ENCODE results near the gene MYH11. TPM values are rescaled to one million over a fixed set of nuclear protein-coding genes. Genes with fewer than 3 reads are reported as not detected.
"Not testable (repeated sequence)": the region's sequence is repeated elsewhere in the genome, so short reads cannot be mapped to it uniquely, and the experiment has no call there.

The MYH11 gene
- total RNA-seq, 4 donors from 2014 or later = 13.7 to 139 (median 39.0) TPM

- no peak overlapping the region for H3K4me3 ChIP-seq (ENCODE audit: low read depth, poor library complexity, severe bottlenecking)
- no peak for TF ChIP-seq POLR2A (IDR thresholded peaks at IDR 0.05)
- no peak for TF ChIP-seq CTCF (IDR thresholded peaks at IDR 0.05)
- intact Hi-C loops (cut with DNase I; ENCODE audit: low total_unique reads) = no loop called here
- no peak for DNase-seq (ENCODE audit: low spot score in 2 of 2)
- 79 to 81% methylated on average over 4 of the region's 4 CpGs for WGBS, 2 donors
Measured at GRCh38 chr16:15846510-15846909, 10.3 kb downstream of the MYH11 start.

GRCh38 chr16:15843635-15844279 lies 13.1 kb downstream of the MYH11 start:
- WGBS, 2 donors = 85 to 88% methylated on average over 10 of the region's 10 CpGs
- no peak for TF ChIP-seq POLR2A (IDR thresholded peaks at IDR 0.05)
- TF ChIP-seq CTCF (IDR thresholded peaks at IDR 0.05) = no peak
- intact Hi-C loops (cut with DNase I; ENCODE audit: low total_unique reads) = no loop called here
- no peak overlapping the region for H3K4me3 ChIP-seq (ENCODE audit: low read depth, poor library complexity, severe bottlenecking)
- DNase-seq (ENCODE audit: low spot score in 2 of 2) = no peak

- H3K4me3 ChIP-seq (ENCODE audit: low read depth, poor library complexity, severe bottlenecking); intact Hi-C loops (cut with DNase I; ENCODE audit: low total_unique reads); DNase-seq (ENCODE audit: low spot score in 2 of 2): not testable (repeated sequence)
- WGBS, 2 donors = 89 to 91% methylated on average over 8 of the region's 8 CpGs
Measured at GRCh38 chr16:15839204-15839603, 17.6 kb downstream of the MYH11 start.

- WGBS, 2 donors = 94 to 95% methylated on average over 11 of the region's 11 CpGs
- no peak for DNase-seq (ENCODE audit: low spot score in 2 of 2)
- no peak overlapping the region for H3K4me3 ChIP-seq (ENCODE audit: low read depth, poor library complexity, severe bottlenecking)
- TF ChIP-seq CTCF (IDR thresholded peaks at IDR 0.05) (no peak), POLR2A (IDR thresholded peaks at IDR 0.05) (no peak)
- intact Hi-C loops (cut with DNase I; ENCODE audit: low total_unique reads) = no loop called here
Measured at GRCh38 chr16:15837761-15838160, 19.1 kb downstream of the MYH11 start.

GRCh38 chr16:15836965-15837611 lies 19.7 kb downstream of the MYH11 start:
- no peak overlapping the region for H3K4me3 ChIP-seq (ENCODE audit: low read depth, poor library complexity, severe bottlenecking)
- intact Hi-C loops (cut with DNase I; ENCODE audit: low total_unique reads) = no loop called here
- no peak for DNase-seq (ENCODE audit: low spot score in 2 of 2)
- TF ChIP-seq POLR2A (IDR thresholded peaks at IDR 0.05) (no peak), CTCF (IDR thresholded peaks at IDR 0.05) (no peak)
- 82 to 87% methylated on average over 10 of the region's 10 CpGs for WGBS, 2 donors

GRCh38 chr16:15836074-15836473 lies 20.8 kb downstream of the MYH11 start:
- intact Hi-C loops (cut with DNase I; ENCODE audit: low total_unique reads) = no loop called here
- DNase-seq (ENCODE audit: low spot score in 2 of 2) = no peak
- H3K4me3 ChIP-seq (ENCODE audit: low read depth, poor library complexity, severe bottlenecking) = no peak overlapping the region
- TF ChIP-seq POLR2A (IDR thresholded peaks at IDR 0.05) (no peak), CTCF (IDR thresholded peaks at IDR 0.05) (no peak)
- 92 to 96% methylated on average over 6 of the region's 6 CpGs for WGBS, 2 donors

Data from lower leg skin (tissue), 4 donors.